GM12878 (cell line): ENCODE measurements around the gene DXO.

Experiments used
- CBX3 ChIP-seq: fragments of 200-600 bp; sonication (generic); IDR thresholded peaks from 2 replicates; pipeline ENCODE4 v1.6.1; 2016; ENCODE audit warnings: low read depth, borderline replicate concordance
- CHD2 ChIP-seq: IDR thresholded peaks from 2 replicates; pipeline ENCODE4 v1.6.1; 2011; ENCODE audit warnings: low read depth, low read length, improper control_type of control experiment, borderline replicate concordance
- CTCF ChIP-seq, 3 experiments: IDR thresholded peaks in 2 of 3; conservative IDR thresholded peaks in 1 of 3; 2 replicates each; pipeline ENCODE4 v1.5.1; 2011; ENCODE audit warnings: low read depth in 3 of 3, low read length in 3 of 3, mild to moderate bottlenecking in 3 of 3, control low read depth in 2 of 3, moderate library complexity in 2 of 3, inconsistent platforms in 1 of 3, mixed read lengths in 1 of 3; ENCODE audit not compliant: control insufficient read depth in 2 of 3, insufficient read depth in 1 of 3; ENCODE audit errors: extremely low read depth in 1 of 3
- EP300 ChIP-seq, 2 experiments: fragments of 150-350 bp in 1 of 2; IDR thresholded peaks; 2 replicates each; pipeline ENCODE4 v1.6.1; 2011 to 2012; ENCODE audit warnings: low read depth in 2 of 2, low read length in 2 of 2, borderline replicate concordance in 1 of 2, improper control_type of control experiment in 1 of 2, inconsistent platforms in 1 of 2; ENCODE audit not compliant: control insufficient read depth in 1 of 2
- EZH2 ChIP-seq: IDR thresholded peaks from 2 replicates; pipeline ENCODE4 v1.6.1; 2012; ENCODE audit warnings: low read depth, mild to moderate bottlenecking, control low read depth, inconsistent platforms, low read length, borderline replicate concordance; ENCODE audit not compliant: control insufficient read depth
- JUNB ChIP-seq: IDR thresholded peaks from 2 replicates; pipeline ENCODE4 v1.6.1; 2016; ENCODE audit warnings: antibody characterized with exemption, mild to moderate bottlenecking
- MXI1 ChIP-seq: fragments of 150-350 bp; IDR thresholded peaks from 2 replicates; pipeline ENCODE4 v1.6.1; 2011; ENCODE audit warnings: low read depth, mild to moderate bottlenecking, inconsistent platforms, low read length, improper control_type of control experiment
- POLR2A ChIP-seq: IDR thresholded peaks from 2 replicates; pipeline ENCODE4 v1.6.1; 2011; ENCODE audit warnings: low read depth, mild to moderate bottlenecking, low read length
- RFX5 ChIP-seq: IDR thresholded peaks from 2 replicates; pipeline ENCODE4 v1.6.1; 2011; ENCODE audit warnings: low read depth, low read length, improper control_type of control experiment
- SMARCA5 ChIP-seq: fragments of 450-650 bp; IDR thresholded peaks from 2 replicates; pipeline ENCODE4 v1.6.1; 2017; ENCODE audit warnings: mild to moderate bottlenecking
- SPI1 ChIP-seq: IDR thresholded peaks from 2 replicates; pipeline ENCODE4 v1.6.1; 2011; ENCODE audit warnings: low read depth, mild to moderate bottlenecking, low read length, moderate library complexity, borderline replicate concordance; ENCODE audit not compliant: insufficient read depth
- WRNIP1 ChIP-seq: IDR thresholded peaks from 2 replicates; pipeline ENCODE4 v1.6.1; 2011; ENCODE audit warnings: low read depth, low read length, improper control_type of control experiment, borderline replicate concordance
- ZBTB4 ChIP-seq: fragments of 450-650 bp; formaldehyde crosslinking; IDR thresholded peaks from 2 replicates; pipeline ENCODE4 v1.4.0; 2022; ENCODE audit warnings: mild to moderate bottlenecking, moderate library complexity
- TF ChIP-seq, protein P1 (sequence below): fragments of 450-650 bp; IDR thresholded peaks from 2 replicates; pipeline ENCODE4 v1.6.1; 2016; ENCODE audit warnings: mild to moderate bottlenecking

- TF ChIP-seq EP300 (IDR thresholded peaks at IDR 0.05; ENCODE audit: borderline replicate concordance in 1 of 2, control insufficient read depth in 1 of 2, low read depth in 2 of 2, low read length in 2 of 2) = no peak
- no peak for TF ChIP-seq SPI1
- TF ChIP-seq CTCF (IDR thresholded peaks at IDR 0.05 in 2 of 3, conservative IDR thresholded peaks at IDR 0.05 in 1 of 3; ENCODE audit: control insufficient read depth in 2 of 3, extremely low read depth in 1 of 3, insufficient read depth in 1 of 3, low read depth in 3 of 3, low read length in 3 of 3) = no peak
- no peak for TF ChIP-seq WRNIP1
- no peak for TF ChIP-seq CHD2
- TF ChIP-seq RFX5 = no peak
- no peak for TF ChIP-seq JUNB
- TF ChIP-seq, protein P1, sequence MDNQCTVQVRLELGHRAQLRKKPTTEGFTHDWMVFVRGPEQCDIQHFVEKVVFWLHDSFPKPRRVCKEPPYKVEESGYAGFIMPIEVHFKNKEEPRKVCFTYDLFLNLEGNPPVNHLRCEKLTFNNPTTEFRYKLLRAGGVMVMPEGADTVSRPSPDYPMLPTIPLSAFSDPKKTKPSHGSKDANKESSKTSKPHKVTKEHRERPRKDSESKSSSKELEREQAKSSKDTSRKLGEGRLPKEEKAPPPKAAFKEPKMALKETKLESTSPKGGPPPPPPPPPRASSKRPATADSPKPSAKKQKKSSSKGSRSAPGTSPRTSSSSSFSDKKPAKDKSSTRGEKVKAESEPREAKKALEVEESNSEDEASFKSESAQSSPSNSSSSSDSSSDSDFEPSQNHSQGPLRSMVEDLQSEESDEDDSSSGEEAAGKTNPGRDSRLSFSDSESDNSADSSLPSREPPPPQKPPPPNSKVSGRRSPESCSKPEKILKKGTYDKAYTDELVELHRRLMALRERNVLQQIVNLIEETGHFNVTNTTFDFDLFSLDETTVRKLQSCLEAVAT = no peak
- no peak for TF ChIP-seq POLR2A
- no peak for TF ChIP-seq EZH2
- TF ChIP-seq MXI1 = no peak
- no peak for TF ChIP-seq SMARCA5
- no peak for TF ChIP-seq ZBTB4 (CRISPR knock-in tag)
- TF ChIP-seq CBX3 = no peak
Observed at GRCh38 chr6:31946370-31946885, 25.5 kb downstream of the DXO start.
